HG02938 (cell line): ENCODE measurements around the gene TWIST2.

ENCODE experiments used
- ATAC-seq: cut with Tn5 transposase; IDR thresholded peaks from one replicate; pipeline ENCODE4 v1.9.1; 2021; ENCODE audit warnings: mild to moderate bottlenecking, moderate library complexity; ENCODE audit not compliant: unreplicated experiment

TWIST2 gene

DNA sequence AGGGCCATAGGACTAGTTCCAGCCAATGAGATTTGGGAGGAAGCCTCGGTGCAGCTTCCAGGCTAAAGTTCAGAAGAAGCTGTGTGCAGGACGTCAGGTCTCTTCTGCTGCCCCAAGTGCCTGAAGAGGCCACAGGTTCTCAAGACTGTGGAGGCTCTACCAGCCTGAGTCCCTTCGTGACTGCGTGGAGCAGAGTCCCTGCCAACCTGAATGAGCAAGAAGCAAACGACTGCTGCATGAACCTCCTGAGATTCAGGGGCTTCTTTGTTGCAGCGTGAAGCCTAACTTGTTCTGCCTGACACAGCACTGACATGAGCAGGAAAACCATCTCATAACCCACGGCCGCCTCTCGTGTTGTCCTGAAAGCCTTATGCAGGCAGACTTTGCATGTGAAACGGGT, 39.7 kb downstream of the TWIST2 start:
- no peak for ATAC-seq

DNA sequence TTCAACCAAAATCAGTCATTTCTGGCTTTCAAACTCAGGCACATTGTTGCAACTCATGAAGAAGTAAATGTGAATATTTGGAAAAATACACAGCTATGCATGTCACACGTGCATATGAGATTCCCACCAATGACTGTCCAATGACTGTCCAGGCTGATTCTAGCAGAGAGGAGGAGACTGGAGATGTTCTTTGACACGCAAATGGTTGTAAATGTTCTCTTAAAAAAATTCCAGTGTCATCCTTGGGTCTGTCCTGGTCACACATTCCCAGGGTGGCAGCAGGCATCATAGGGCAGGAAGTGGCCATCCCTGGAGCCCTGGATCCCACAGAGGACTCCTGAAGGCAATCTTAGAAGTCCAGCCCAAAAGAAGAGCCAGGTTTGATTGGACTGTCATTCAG, 40.9 kb downstream of the TWIST2 start:
- no peak for ATAC-seq

DNA sequence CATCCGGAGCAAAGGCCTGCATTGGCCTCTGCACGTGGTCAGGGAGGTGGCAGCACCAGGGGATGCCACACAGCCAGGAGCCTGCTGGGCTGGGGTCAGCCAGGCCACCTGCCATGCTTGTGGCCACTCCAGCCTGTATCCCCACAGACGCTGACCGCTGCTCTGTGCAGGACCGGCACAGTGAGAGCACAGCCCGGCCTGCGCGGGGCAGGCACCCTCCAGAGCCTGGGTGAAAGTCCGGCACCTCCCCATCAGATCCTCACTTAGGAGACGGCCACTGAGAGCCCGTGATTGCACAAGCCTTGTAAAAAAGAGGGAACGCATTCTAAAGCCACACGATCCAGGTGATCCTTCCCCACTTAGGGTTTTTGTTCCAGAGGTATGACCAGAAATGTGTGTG, 42.2 kb downstream of the TWIST2 start:
- no peak for ATAC-seq

DNA sequence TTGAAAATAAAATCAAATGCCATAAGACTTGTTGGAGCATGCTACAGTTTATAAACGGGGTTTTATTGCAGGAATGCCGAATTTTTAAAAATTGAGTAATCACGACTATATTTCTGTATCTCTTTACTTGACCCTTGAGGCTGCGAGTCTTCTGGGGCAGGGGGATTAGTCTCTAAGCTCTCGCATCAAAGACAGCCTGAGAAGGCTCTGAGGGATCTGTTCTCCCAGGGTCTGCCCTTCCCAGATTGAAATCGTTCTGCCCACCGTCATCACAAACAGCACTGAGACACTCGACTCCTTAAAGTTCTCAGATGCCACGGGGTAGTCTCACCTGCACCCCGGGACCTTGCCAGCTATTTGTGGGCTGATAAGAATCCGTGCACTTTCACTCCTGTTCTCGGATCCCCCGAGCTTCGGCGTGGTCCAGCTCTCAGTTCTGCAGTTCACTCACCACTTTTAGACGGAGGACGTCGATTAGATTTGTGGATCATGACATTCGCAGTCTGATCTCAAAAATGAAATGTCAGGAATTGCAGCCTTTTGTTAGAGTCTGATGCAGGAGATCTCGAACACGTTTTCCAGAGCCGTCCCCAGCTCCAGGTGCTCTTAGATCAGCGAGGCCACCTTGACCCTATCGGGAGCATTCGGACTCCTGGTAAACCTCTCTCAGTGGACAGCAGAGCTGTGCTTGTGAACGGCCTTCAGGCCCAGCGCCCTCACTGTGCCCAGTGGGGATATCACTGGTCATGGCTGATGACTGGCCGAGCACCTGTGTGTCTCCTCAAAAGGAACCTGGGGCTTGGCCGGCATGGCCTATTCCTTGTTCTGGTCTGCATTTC, 43.0 kb downstream of the TWIST2 start:
- no peak for ATAC-seq

DNA sequence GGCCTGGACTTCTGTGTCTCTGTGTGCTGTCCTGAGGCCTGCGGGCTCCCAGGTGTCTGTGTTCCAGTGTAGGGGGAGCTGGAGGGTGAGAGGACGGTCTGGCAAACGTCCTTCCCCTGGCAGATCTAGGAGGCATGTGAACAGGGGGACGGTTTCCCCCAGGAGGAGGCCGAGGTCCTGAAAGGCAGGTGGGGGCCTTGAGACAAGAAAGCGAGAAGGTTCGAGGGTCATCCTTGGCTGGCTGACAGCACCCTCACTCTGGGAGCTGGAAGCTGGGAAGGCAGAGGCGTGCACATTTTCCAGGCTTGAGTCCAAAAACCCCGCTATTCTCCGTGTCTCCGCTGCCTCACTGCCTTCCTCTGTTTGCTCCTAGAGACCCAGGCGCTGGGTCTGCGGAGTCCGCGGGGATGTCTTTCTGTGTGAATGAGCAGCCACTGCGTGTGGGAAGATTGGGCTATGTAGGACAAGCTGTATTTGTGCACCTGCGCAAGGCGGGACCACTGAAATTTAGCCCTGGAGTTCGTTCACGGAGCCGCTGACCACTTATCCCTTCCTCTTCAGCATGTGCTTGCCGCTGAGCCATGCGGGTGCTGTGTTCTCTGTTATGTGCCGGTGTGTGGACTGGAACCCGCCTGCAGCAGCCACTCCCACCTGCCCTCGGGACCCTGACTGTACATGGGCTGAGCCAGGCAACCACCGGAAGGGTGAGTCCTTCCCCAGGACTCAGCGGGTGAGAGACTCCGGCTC, 43.7 kb downstream of the TWIST2 start:
- ATAC-seq, result no peak

DNA sequence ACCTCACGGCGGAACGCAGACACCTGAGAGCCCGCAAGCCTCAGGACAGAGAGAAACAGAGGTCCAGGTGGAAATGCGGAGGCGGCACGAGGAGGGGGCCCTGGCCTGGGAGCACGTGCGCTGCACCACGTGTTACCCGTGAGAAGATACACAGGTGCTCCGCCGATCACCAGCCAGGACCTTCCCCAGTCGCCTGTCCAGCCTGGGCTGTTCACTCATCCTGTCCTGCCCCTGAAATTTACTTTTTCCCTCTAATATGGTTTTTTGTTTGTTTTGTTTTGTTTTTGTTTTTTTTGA, 44.3 kb downstream of the TWIST2 start:
- no peak for ATAC-seq

DNA sequence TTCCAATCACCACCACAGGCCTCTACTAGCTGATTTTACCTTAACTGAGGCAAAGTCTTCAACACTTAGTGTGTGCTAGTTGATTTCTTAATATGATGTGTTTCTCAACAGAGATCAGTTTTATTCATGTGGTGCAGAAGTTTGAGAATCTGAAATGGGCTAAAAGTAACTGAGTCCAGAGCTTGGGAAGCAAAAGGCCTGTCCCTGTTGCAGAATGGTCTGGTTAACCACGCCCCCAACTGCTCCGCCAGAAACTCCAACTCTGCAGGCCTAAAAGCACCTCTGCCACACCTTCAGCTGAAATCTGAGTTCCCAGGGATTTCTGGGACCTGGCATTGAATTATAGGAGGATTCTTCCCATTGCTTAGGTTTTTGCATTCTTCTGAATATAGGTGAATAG, 44.9 kb downstream of the TWIST2 start:
- no peak for ATAC-seq

DNA sequence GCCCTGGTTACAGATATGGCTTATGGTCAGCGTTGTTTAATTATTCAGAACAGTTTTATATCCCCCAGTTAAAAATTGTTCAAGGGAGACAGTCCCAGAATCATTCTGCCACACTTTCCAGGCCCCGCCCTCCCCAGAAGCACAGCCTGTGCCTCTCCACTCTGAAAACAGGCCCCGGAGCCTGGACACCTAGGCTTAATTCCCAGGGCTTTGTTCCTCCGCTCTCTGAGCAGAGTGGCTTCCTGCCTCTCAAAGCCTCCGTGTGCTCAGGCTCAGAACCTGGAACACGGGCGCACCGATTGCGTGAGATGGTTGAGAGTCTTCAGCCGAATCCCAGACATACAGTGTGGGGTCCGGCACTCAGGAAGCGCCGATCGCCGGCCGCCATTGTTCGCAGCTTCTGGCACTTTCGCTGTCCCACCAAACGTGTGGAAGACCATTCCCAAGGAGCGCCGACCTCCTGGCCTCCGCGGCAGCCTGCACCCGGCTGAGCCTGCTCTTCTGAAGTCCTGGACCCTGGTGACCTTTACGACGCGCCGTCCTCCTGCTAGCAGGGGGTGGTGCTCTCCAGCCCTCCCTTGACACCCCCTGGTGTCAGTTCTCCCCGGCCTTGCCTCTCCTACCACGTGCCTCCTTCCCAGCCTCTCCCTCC, 45.6 kb downstream of the TWIST2 start:
- ATAC-seq, result no peak

DNA sequence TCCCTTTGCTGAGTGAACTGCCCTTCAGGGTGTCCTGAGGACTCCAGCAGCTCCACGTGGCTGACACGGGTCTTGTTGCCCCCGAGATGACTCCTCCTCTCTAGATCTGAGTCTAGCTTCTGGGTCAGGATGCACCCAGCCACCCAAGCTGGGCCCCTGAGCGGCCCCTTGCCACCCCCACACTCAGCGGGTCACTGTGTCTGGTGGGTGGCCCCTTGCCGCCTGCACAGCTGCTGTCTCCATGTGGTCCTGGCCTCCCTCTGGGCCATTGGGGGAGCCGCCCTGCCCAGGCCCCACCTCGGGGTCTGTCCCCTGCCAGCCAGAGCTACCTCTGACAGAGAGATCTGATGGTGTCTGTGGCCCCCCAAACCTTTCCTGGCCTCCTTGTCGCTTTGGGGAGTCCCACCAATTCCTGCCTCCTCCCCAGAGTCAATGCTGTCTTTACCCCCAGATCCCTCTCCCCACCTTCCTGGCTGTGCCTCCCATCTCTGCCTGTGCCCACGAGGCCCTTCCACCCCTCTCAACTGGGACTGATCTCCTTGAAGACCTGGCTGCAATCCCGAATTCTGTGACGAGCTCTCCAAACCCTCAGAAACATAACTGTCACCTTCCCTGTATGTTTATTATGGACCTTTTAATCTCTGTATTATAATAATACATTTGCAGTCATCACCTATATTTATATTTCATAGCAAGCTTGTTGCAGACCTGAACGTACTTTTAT, 46.5 kb downstream of the TWIST2 start:
- no peak for ATAC-seq

DNA sequence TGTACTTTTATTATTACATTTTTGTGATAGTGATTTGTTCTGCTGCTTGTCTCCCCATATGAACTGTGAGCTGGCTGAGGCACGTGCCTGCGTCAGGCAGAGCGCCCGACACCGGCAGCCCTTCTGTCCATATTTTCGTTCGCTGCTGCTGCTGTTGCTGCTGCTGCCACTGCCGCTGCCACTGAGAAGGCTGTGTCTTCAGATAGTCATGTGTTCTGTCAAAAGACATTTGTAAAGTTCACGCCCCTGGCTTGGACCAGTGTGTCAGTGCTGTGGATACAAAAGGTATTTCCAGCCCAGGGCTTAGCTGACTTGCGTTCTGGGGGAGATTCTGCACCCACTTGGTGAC, 47.0 kb downstream of the TWIST2 start:
- no peak for ATAC-seq

DNA sequence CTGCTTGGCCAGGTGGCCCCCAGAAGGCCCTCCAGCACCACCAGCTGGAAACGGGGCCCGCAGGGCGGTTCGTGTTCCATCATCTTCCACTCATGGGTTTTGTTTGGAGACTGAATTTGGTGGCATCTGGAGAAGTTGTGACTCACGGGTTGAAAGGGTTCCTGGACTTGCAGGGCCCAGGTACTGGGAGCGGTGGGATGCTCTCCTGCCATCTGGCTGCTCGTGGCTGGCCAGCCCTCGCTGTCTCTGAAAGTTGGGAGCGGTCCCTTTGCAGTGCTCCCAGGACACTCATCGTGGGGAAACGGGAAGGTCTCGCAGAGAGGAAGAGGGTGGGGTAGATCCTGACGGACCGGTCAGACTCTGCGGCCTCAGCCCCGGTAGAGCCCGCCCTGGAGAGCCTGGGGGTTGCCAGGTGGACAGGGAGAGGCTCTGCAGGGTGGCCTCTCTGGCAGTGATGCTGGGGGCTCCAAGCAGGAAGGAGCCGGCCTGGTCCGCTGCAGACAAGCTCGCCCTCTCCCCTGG, 47.5 kb downstream of the TWIST2 start:
- ATAC-seq, result no peak

DNA sequence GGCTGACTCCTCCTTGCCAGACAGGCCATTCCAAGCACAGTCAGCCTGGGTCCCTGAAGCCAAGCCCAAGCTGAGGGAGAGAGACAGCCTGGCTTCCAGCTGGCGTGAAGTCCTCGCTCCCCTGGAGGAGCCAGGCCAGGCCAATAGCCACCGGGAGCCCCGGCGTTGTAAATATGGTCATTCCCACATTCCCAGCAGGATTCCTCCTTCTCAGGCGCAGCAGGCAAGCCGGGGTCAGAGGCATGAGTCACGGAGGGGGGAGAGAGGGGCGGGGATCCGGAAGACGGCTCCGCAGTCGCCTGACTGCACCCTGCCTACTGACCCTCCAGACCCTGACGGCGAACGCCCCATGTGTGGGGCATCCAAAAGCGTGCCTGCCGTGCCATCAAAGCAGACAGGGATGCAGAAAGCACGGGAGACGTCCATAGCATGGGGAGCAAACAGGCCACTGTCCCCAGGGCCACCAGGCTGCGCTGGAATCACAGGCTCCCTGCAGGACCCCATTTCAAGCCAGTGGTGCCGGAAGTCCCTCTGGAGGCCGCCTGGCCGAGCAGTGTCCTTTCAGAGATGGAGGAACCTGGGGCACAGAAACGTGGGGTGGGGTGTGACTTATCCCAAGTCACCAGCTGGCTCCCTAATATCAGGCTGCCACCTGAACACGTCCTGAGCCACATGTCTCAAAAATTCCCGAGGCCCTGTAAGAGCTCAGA, 48.2 kb downstream of the TWIST2 start:
- ATAC-seq, result no peak

DNA sequence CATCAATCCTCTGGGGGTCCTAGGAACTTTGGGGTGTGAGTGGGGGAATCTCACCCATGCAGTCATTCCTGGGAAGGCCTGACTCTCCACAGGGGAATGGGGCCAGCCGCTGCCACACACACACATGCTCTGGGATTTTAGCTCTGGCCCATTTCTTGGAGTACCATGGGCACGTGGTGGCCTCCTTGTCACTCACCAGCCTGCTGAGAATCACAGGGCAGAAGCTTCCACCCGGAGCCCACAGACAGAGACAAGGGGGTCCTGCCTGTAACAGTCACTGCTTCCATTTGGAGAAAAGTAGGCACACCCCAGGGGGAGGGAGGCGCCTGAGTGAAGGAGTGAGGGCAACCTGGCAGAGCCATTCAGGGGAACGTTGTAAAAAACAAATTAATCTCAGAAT, 48.8 kb downstream of the TWIST2 start:
- no peak for ATAC-seq

DNA sequence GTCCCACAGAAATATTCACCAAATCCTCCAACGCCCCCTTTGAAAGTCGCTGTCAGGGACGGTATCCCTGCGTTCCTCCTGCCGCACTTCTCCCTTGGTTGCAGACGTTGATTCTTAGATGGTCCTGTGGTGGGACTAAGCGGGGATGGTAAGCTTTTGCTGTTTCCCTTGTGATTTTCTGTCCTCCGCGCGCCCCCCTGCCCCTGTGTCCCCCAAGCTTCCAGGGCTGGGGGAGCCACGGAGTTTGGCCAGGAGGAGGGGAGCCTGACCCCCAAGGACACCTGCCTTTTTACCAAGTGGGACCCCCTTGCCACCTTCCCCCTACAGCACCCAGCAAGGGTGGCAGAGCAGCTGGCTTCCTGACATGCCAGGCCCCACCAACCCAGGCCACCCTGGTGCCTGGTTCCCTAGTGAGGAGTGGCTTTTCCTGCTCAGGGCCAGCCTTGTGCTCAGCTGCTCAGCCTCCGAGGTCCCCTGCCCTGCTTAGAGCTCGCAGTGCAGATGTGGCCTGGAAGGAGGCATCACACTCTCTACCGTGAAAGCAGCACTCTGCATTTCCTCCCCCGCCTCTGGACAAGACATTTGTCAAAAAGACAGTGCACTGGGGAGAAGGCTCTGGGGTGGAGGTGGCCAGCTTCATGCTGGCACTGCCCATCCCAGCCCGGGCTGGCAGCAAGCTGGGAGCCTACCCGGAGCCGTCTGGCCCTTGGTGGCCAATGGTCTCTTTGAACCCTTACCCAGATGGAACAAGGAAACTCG, 49.4 kb downstream of the TWIST2 start:
- no peak for ATAC-seq

DNA sequence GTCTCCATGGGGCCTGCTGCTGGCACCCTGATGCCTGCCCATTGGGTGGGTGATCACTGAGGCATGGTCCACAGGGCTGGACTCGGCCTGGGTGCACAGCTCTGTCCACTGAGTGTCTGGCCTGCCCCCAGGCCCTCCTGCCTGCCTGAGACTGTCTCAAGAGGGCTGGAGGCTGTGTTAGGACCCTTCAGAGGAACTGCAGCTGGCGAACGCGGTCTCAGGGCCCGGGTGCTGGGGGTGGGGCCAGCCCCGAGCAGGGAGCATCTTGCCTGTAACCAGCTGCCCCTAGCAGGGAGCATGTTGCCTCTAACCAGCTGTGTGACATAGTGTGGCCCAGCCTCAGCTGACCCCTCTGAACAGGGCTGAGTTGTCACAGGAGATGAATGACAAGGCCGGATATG, 50.0 kb downstream of the TWIST2 start:
- no peak for ATAC-seq

DNA sequence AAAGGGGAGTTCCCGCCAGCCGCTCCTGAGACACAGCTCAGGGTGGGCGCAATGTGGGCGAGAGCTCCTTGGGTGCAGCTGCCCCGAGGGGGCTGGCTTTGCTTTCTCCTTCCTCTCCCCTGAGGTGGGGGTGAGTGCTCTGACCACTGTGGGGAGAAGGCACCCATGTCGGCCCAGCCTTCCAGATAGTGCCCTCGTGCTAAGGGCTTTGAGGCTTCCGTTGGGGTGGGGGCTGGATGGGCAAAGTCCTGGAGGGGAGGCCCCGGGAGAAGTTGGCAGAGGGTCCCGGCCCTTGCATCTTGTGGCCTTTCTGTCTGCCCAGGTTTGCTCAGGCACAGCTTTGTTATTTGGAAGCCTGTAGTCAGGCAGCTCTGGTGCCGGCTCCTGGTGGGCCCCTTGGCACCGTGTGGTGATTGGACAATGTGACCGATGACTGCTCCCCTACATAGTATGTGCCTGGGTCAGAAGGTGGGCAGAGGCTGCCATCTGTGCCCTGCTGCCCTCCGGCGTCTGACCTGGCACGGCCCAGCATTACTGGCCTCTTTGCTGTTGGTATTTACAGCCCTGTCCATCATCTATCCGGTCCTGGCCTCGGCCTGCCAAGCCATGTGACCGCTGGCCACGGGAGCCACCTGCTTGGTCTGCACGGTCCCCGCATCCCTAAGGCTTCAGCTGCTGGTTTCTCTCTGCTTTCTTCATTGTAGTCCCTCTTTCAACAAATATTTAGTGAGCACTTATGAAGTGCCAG, 50.8 kb downstream of the TWIST2 start:
- ATAC-seq, result no peak

DNA sequence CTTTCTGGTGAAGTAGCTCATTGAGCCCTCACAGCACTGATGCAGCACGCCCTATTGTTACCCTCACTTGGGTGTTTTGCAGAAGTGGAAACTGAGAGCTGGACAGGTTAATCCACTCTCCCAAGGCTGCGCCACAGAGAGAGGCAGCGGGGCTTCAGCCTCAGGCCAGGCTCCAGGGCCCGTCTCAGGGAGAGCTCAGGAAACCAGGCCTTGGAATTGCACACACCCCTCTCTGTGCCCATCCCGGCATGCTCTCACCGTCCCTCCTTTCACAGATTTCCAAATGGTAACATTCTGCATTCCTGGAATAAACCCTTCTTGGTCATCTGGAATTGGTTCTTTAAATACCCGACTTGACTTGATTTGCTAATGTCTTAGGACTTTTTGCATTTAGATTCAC, 51.5 kb downstream of the TWIST2 start:
- ATAC-seq, result no peak

DNA sequence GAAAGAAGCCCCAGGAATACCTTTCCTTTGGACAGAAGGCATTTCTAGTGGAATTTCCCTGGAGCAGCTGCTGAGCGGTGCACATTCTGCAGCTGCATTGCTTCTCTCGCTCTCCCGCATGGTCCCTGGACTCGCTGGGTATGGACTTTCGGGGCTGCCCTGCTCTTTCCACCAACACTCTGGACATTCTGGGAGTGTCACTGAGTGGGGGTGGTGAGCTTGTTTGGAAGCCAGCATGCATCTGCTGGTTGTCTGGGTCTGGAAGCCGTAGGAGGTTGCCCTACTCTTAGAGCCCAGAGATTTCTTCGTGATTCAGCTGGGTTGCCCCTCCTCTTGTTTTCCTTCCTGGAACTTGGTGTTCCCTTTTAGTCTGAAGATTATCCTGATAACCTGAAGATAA, 52.6 kb downstream of the TWIST2 start:
- ATAC-seq, result no peak

DNA sequence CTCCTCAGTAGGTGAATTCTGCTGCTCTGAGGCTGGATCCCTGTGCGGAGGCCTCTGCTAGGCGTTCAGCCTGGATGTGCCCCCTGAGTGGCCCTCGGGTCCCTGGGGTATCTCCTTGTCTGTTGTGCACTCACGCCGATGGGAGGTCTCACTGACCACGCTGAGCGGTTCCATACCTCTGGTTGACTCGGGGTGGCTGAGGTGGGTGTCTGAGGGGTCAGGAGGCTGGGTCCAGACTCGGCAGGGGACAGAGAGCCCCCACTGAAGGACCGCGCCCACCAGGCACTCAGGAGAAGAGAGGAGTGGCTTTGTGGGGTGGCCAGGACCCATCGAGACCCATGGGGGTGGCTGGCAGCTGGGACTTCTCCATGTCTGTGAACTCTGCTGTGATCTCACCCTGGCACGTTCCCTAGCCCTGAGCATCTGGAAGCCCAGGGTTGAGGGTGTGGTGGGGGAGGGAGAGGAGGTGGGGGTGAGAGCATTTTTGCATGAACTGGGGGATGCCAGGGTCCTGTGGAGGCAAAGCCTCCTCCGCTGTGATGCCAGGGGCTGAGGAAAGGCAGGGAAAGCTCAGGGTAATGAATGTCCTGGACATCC, 53.7 kb downstream of the TWIST2 start:
- ATAC-seq, result no peak
